C4-2B (cell line): ENCODE results near the gene KRT20.

Source experiments
- H3K27ac ChIP-seq: fragments of 450-650 bp; 2 replicates; pipeline ENCODE4 v1.5.1; 2017
- ZFX ChIP-seq: fragments of 450-650 bp; IDR thresholded peaks from 2 replicates; pipeline ENCODE4 v1.6.1; 2017
- TF ChIP-seq, protein P1 (sequence below): fragments of 450-650 bp; conservative IDR thresholded peaks from 2 replicates; pipeline ENCODE4 v1.5.1; 2017; ENCODE audit warnings: mild to moderate bottlenecking

The KRT20 gene

DNA sequence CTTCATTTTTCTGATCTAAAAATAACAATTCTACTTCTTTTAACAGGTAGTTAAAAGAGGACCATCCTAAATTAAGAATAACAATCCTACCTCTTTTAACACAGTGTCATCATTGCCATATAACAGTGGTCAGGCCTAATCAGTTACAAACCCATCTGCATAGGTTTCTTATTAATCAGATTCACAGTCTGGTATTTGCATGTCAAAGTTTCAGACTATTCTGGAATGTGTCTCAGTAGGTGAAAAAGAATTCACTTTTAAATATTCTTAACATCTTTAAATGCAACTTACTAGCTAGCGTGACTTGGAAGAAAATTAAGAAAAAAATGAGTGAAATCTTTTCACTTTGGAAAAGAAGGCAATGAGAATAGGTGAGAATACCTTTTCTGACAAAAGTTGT lies 11.2 kb downstream of the KRT20 start:
- H3K27ac ChIP-seq, result no peak overlapping the region
- no peak for TF ChIP-seq ZFX
- TF ChIP-seq, protein P1, sequence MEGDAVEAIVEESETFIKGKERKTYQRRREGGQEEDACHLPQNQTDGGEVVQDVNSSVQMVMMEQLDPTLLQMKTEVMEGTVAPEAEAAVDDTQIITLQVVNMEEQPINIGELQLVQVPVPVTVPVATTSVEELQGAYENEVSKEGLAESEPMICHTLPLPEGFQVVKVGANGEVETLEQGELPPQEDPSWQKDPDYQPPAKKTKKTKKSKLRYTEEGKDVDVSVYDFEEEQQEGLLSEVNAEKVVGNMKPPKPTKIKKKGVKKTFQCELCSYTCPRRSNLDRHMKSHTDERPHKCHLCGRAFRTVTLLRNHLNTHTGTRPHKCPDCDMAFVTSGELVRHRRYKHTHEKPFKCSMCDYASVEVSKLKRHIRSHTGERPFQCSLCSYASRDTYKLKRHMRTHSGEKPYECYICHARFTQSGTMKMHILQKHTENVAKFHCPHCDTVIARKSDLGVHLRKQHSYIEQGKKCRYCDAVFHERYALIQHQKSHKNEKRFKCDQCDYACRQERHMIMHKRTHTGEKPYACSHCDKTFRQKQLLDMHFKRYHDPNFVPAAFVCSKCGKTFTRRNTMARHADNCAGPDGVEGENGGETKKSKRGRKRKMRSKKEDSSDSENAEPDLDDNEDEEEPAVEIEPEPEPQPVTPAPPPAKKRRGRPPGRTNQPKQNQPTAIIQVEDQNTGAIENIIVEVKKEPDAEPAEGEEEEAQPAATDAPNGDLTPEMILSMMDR, result no peak

DNA sequence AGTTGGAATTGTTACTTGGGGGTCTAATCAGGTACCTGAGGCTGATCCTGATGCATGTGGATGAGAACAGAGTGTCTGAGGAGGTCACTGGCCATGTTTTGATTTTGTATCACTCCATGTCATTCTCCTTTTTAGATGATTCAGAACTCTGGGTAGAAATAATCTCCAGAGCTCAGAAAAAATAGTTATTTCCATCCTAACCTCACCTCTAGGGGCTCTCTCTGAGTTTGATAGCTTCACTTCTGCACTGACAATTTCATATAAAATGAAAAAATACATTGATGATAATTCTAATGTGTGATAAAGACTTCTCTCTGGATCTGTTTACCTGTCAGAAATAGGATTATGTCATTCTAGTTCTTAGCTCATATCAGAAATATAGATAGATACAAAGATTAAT lies 11.8 kb downstream of the KRT20 start:
- TF ChIP-seq, protein P1, result no peak; the same call in 1 of the 2 replicates
- H3K27ac ChIP-seq, result no peak overlapping the region

DNA sequence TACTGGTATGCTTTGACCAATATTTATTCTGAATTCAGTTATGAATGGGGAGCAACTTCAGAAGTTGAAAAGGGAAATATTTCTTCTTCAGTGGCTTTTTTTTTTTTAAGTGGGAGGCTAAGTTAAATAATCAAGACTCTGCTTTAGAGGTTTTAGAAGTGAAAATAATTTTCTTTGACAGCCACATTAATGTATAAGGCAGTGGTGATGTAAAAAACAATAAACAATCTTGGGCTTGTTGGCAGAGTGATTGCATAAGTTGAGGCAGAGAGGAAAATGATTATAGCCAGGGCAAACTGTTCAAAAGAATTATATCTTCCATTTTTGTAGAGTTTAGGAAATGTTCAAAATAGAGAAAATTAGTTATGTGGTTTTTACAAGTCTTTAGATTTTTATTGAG lies 12.6 kb downstream of the KRT20 start:
- TF ChIP-seq, protein P1, result no peak
- TF ChIP-seq ZFX, result no peak
- no peak overlapping the region for H3K27ac ChIP-seq

DNA sequence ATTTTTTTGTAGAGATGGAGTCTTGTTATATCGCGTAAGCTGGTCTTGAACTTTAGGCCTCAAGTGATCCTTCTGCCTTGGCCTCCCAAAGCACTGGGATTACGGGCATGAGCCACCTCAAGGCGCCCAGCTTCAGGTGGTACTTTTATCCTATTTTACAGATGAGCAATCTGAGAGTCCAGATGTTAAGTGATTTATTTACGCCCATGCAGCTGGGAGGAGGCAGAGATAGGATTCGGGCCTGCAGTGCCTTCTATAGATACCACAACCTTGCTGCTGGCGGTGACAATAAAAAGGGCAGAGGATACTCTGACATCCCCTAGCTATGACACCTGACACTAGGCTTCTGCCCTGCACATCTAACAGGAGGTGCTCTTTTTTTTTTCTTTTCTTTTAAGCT lies 13.7 kb downstream of the KRT20 start:
- TF ChIP-seq, protein P1, result no peak
- TF ChIP-seq ZFX, result no peak

DNA sequence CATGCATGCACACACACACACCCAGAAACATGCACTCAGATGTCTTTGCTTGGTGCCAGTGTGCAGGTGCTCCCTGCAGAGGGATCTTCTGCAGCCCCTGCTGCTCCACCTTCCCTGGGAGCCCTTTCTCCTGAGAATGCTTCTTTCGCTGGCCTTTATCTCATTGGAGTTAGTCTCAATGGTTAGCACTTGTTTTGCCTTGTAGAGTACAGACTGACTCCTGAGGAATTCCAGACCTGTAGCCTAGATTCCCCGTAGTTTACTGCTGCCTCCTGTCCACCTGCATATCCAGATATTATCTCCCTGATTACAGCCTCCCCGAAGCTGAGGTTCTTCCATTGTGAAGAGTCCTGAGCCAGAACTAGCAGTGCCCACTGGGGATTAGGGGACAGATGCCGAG lies 14.9 kb downstream of the KRT20 start:
- TF ChIP-seq, protein P1, result no peak
- TF ChIP-seq ZFX, result no peak
- H3K27ac ChIP-seq, result no peak overlapping the region

More for the DNA sequence above, 13.7 kb downstream of the KRT20 start:
- no peak overlapping the region for H3K27ac ChIP-seq

DNA sequence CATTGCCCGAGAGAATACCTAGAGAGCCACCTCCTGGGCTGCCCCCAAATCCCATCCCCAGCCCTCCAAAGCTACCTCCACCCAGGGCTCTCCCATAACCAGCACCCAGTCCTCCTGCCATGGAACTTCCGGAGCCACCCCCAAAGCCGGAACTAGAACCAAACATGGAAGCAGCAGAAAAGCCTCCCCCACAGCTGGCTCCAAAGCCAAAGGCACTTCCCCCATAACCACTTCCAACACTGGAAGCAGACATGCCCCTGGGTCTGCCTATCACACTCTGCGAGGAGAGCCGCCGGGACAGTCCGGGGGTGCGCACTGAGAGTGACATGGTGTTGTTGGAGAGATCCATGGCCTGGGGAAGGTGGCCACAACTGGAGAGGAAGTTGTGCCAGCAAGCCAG lies 18.2 kb downstream of the KRT20 start, which contains the start of gene KRT12:
Gene KRT12 (minus strand): TSS at position 386 of the 400 bp plus-strand sequence. CDS start 37 bp downstream, at position 349.
- H3K27ac ChIP-seq, result no peak within 1 kb of the TSS
- TF ChIP-seq, protein P1, result no peak
- no peak for TF ChIP-seq ZFX

DNA sequence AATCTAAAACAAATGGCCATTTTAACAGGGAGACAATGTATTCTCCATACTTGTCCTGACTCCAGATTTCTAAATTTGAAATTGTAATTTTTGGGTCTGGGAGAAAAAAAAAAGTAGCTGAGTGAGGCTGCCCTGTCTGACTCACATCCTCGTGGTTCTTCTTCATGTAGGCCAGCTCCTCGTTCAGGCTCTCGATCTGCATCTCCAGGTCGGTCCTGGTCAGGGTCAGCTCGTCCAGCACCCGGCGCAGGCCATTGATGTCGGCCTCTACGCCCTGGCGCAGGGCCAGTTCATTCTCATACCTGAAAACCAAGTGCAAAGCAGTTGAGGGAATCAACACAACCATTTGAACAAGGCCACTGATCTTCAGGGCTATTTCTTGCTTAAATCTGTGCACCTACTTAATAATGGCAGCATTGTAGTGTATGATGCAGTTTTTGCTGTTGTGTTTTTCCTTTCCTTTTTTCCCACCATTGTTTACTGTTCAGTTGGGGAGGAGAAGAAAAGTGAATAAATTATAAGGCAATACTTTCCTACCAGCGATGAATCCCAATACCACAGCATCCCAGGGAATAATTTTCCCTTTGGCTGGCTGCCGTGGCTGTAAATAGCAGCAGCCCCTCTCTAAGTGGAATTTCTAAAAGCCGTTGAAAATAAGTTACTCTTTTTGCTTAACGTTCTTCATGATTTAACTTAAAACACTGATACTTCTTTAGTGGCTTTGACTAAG lies 20.2 kb downstream of the KRT20 start:
- no peak overlapping the region for H3K27ac ChIP-seq
- TF ChIP-seq, protein P1, result no peak
- TF ChIP-seq ZFX, result no peak
